Fibroblast of skin of left biceps (primary cell): ENCODE data around the gene PREX1.

Experiments used
- DNase-seq, 2 experiments: peaks; one replicate each; pipeline ENCODE4 v3.0.0-alpha.2; 2013; ENCODE audit warnings: low read depth in 2 of 2

The PREX1 gene

GRCh38 chr20:48734104-48734749, 93.6 kb downstream of the PREX1 start:
- no peak for DNase-seq

DNA sequence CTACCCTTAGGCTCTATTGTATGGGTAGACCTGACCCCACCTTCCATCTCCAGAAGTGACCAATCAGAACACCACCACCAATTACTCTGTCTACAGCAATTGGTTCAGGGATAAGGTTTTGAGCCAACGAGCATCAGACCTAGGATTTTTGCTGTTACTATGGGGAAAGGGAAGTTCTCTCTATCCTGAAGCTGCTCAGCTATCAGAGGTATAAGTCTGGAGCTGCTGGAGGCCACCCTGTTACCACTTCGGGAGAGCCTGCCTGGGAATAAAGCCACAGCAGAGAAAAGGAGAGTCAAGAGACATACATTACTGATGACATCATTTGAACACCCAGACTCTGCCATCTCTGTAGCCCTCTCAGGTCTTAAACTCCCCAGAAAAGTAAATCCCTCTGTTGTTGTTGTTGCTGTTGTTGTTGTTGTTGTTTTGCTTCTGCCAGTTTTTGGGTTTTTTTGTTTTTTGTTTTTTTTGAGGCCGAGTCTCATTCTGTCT, 94.5 kb downstream of the PREX1 start:
- no peak for DNase-seq

DNA sequence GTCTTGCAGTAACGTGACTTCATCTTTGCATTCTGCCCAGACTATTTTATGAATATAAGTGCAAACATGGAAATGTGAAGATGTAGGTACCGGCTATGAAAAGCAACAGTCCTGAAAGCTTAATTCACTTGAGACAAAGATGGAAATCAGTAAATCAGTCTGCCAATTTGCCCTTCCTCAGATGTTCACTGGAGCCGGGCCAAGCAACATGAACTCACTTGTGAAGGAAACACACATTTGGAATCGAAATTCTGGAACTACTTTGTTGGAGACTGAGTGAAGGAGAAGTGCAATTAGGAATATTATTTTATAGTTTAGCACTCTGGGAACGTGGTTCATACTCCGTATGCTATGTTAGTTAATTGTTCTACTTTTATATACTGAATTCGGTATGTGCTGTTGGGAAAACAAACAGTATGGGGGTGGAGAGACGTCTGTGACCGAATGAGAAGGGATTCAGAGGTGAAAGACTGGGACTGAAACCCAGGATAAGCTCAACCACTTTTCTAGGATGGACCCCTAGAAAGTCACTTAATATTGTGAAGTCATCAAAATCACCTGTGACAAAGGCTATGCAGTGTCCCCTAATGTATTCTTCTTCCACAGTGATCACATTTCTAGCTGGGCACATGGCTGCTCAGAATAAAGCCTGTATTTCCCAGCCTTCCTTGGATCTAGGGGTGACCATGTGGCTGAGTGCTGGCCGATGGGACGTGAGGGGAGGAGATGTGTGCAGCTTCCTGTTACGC, 95.5 kb downstream of the PREX1 start:
- no peak for DNase-seq

GRCh38 chr20:48731536-48731935, 96.3 kb downstream of the PREX1 start:
- DNase-seq, result no peak

DNA sequence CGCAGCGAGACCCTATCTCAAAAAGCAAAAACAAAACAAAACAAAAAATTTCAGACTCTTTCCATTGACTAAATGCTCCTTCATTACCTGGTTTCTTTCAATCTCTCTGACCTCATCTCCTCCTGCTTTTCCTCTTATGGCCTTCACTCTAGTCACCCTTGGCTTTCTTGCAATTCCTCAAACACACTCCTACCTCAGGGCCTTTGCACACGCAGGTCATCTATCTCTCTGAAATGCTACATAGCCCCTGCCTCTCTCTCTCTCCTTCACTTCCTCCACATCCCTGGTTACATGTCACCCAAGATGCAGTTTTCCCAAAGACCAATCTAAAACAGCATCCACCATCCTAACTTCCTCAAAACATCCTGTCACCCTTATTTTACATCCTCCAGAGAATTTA, 96.8 kb downstream of the PREX1 start:
- no peak for DNase-seq

GRCh38 chr20:48729538-48729937, 98.3 kb downstream of the PREX1 start:
- DNase-seq, result no peak

- DNase-seq, result no peak
Observed at GRCh38 chr20:48728042-48728825, 99.6 kb downstream of the PREX1 start.

- no peak for DNase-seq
Observed at GRCh38 chr20:48727226-48727625, 100.6 kb downstream of the PREX1 start.

DNA sequence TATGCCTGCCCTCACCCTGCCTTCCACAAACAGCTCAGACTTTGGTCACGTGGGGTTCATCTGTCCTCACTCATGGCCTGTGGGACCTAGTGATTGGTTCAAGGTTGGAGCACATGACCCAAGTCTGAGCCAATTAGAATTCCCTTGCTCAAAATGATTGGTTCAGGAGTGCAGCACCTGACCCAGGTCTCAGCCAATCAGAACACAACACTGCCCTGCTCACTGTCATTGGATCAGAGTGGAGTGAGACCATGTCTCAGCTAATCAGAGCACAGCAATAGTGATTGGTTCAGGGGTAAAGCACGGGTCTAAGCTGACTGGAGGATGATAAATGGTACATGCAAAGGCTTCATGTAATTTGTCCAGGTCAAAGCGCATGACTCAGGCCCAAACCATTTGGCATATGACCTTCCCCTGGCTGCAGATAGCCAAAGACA, 102.2 kb downstream of the PREX1 start:
- DNase-seq, result no peak

- DNase-seq, result no peak
Observed at GRCh38 chr20:48724891-48725554, 102.8 kb downstream of the PREX1 start.

DNA sequence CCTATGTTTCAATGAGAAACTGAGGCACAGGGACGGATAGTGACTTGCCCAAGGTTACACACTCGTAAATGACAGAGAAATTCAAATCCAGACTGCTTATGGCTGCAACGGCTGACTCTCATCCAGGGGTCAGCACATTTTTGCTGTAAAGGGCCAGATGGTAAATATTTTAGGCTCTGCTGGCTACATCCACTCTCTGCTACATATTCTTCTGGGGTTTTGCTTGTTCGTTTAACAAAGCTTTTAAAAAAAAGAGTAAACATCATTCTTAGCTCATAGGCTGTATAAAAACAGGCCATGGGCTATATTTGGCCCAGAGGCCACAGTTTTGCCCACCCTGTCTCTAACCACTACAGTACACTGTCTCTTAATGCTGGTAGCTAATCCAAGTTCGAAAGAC, 103.4 kb downstream of the PREX1 start:
- no peak for DNase-seq

- DNase-seq, result no peak
Observed at GRCh38 chr20:48723308-48724264, 104.2 kb downstream of the PREX1 start.

DNA sequence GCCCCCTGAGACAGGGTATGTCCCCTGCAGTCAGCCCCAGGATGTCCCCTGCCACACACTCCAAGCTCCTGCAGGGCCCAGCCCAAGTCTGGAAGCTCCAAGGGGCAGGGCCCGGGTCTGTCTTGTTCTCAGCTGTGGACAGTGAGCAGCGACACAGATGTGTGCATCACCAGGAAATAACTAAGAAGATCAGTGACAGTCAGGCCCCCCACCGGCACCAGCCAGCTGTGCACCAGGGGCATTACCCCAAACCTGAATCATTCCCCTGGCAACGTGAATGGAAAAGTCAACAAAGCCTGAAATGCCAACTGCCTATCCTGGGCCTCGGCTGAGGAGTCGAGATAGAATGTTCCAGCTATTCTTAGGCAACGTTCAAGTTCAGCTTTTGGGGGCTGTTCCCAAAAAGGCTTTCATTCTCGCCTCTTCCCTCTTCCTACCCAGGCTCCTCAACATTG, 105.0 kb downstream of the PREX1 start:
- no peak for DNase-seq

DNA sequence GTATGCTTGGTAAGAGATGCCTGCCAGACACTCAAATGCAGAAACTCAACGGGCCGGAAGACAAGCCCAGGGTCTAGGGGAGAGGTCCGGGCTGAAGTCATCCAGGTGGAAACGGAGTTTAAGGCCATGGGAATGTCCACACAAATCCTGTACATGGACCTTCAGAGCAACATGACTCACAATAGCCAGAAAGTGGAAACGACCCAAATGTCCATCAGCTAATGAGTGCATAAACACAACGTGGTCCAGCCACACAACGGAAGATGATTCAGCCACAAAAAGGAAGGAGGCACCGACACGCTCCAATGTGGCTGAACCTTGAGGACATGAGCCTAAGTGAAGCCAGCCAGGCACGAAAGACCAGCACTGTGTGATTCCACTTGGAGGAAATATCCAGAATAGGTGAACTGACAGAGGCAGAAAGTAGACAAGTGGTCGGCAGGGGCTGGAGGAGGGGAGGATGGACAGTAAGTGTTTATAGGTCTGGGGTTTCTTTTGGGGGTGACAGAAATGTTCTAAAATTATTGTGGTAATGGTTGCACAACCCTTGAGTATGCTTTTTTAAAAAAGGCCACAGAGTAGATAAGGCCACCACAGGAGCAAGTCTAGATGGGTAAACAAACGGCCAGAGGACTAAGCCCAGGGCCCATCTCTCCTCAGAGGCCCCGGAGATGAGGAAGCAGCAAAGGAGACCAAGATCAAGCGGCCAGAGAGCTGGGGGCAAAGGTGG, 105.6 kb downstream of the PREX1 start:
- no peak for DNase-seq

DNA sequence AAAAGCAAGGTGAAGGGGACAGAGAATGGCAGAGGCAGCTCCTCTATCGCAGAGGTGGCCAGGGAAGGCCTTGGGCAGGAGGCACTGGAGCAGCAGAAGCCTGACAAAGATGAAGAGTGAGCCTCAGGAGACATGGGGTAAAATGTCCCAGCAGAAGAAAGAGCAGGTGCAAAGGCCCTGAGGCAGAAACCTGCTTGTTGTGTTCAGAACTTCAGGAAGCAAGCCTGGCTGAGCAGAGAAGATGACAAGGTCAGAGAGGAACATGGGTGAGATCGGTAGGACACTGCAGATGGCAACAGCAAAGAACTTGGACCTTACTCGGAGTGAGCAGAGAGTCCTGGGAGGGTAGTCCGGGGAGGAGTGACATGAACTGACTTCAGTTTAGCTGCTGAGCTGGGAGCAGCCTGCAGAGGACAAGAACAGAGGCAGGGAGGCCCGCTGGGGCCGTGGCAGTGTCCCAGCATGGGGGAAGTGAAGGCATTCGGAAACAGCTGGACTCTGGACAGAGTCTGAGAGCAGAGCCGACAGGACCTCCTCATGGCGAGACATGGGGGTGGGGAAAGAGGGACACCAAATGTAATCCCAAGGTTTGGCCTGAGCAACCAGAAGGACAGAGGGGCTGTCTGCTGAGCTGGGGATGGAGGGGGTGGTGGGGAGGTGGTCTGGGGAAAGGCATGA, 106.3 kb downstream of the PREX1 start:
- DNase-seq, result no peak

- no peak for DNase-seq
Observed at GRCh38 chr20:48720256-48720985, 107.4 kb downstream of the PREX1 start.

- DNase-seq, result no peak
Observed at GRCh38 chr20:48719598-48720255, 108.1 kb downstream of the PREX1 start.
